Stimulated activated naive CD4-positive, alpha-beta T cell treated with Interleukin-2 at 50 U/mL for 16 hours (primary cell): ENCODE measurements around the gene TRPM3.

Experiments used
- DNase-seq: peaks from one replicate; lab custom pipeline; 2025; lab: John Stamatoyannopoulos, UW

The TRPM3 gene

DNA sequence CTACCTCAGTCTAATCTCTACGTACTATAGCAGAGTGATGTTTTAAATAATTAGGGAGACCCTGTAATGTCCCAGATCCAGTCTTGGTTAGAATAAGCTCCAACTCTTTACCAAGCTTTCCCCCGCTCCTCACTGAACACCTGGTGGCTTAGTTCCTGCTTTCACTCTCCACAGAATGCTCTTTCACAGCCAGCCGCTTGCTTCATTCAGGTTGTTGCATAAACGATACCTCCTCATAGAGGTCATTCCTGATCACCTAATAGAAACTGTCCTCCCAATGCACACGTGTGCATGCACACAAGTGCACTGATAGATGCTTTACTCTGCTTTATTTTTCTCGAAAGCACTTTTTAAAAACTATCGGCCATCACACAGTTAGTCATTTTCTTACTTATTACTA, 298.1 kb downstream of the TRPM3 start:
- no peak for DNase-seq

DNA sequence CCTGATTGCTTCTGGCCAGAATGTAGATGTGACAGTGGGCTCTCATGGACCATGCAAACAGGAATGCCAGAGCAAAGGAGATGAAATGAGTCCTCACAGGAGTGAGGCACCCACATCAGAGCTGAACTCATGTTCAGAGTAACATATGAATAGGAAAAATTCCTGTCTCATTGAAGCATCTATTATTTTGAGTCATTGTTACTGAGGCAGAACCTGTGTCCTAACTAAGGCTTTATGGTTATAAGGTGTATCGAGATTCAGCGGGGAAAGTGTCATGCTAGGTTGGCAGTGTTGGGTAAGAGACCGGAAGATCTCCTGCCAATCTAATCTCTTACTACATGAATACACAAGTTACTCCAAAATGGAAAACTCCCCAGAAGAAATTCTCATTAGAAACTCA, 304.1 kb downstream of the TRPM3 start:
- DNase-seq, result no peak

- no peak for DNase-seq
These were observed 304.5 kb downstream of the TRPM3 start for GRCh38 chr9:70816891-70817290.

DNA sequence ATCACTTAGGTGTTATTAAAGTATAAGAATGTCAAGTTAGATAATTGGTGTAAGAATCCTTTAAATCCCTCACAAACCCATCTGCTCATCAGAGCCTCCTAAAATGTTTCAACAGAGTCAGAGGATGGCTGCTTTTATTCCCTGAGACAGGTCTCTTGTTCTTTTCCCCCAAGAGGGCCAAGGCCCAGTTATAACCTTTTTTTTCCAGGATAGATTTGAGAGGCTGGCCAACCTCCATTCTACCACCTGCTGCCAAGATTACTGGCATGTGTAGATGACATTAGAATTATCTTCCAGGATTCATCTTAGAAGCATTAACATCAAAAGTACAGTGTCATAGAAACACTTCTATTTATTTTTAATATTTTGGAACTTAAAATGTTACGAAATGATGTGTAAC, 305.1 kb downstream of the TRPM3 start:
- no peak for DNase-seq

- DNase-seq, result no peak
These were observed 306.8 kb downstream of the TRPM3 start for GRCh38 chr9:70814597-70814996.

DNA sequence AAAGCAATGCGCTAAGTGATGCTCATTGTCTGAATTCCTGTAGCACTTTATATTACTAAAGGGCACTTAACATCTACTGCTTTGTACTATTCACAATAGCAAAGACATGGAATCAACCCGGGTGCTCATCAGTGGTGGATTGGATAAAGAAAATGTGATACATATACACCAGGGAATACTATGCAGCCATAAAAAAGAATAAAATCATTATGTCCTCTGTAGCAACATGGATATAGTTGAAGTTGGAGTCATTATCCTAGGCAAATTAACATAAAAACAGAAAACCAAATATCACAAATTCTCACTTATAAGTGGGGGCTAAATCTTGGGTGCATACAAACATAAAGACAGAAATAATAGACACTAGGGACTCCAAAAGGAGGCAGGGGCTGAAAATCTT, 308.3 kb downstream of the TRPM3 start:
- no peak for DNase-seq

DNA sequence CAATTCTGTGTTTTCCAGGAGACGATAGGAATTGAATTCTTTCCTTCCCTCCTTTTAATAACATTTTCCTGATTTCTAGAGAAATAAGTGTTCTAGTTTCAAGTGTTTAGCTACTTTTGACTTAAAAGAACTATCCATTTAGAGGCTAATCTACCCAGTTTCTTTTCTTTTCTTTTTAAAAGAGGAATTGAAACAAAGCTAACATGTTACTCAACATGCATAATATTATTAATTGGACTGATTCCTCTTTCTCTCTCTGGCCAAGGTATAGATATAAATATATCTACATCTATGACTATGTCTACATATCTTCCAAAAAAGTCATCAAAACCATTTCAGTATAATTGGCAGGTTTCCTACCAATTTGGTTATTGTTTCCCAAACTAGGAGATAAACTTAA, 309.8 kb downstream of the TRPM3 start:
- no peak for DNase-seq

GRCh38 chr9:70806875-70807274, 314.5 kb downstream of the TRPM3 start:
- no peak for DNase-seq

DNA sequence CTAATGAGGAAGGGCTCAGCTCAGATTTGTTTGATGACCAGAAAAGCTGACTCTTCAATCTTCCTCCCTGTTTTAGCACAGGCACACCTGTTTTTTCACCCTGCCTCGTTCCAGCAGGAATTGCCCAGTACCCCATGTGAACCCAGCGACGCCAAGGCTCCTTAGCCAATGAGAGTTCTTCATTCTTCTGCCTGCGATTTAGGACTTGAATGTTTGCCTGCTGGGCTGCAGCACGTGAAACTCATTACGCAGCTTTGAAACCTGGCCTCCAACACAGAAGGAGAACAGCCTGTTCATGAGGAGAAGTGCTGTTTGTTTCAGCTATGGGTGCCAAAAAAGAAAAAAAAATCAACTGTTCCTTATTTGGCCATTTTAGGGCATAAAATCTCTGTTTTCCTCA, 315.5 kb downstream of the TRPM3 start:
- no peak for DNase-seq

DNA sequence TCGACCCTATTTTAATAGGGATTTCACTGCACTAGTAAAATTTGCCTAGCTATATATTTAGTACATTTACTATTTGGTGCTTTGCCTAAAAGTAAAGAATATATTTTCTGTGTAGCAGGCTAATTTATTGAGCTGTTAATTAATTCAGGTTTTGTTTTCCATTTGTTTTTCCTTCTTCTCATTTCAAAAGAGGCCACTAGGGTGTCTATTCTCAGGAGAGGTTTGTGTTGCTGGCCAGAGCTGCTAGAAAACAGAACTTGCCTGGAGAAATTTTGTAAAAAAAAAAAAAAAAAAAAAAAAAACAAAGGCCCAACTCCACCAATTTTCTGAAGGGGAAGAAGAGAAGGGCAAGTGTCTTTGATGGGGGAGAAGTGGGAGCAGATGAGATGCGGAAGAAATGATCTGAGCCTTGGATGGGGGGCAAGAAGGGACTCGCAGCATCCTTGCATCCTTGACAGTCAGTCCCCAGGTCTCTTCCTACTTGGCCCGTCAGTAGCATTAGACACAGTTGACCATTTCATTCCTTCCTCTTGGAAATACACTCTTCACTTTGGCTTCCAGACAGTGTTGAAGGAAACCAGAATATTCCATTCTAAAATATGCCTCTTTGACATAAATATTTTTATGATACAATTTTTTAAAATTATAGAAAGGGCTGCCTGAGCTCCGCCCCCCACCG, 318.5 kb downstream of the TRPM3 start:
- no peak for DNase-seq

DNA sequence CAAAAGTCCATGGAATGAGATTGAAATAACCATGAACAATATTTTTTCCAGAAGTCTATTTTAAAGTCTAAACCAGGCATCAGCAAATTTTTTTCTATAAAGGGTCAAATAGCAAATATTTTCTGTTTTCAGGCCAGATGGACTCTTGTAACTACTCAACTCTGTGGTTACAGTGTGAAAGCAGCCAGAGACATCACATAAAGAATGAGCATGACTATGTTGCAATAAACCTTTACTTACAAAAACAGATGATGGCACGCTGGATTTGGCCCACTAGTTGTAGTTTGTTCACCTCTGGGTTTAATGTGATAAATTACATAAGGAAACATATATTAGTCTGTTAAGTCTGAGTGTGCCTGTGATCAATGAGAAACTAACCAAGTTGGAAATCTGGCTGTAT, 319.2 kb downstream of the TRPM3 start:
- DNase-seq, result no peak

DNA sequence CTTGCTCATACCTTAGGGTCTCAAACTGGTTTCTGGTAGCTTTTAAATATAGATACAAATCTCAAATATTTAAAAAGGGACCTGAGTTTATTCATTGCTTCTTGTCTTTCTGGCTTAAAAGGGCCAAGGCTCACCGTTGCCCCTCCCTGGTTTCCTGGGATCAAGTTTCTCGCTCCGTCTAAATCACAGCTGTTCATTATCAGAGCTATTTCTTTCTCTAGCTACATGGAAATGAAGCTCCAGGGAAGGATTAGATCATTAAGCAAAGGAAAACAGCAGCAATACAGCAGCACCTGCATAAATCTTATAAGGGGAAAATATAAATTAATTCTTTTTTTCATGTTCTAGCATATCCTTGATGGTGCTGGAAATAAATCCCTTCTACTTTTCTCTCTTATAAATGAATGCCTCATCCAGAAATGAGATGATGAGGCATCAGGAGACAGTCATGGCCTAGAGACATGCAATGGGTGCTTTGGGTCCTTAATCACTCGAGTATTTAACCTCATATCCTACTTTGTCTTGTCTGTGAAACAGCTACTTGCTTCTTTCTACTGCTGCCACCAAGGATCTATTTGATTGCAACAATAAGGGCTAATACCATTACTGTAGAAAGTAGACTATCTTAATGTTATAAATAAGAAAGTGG, 320.1 kb downstream of the TRPM3 start:
- no peak for DNase-seq

GRCh38 chr9:70798018-70798417, 323.4 kb downstream of the TRPM3 start:
- no peak for DNase-seq

- DNase-seq, result no peak
These were observed 325.6 kb downstream of the TRPM3 start for GRCh38 chr9:70795841-70796240.

DNA sequence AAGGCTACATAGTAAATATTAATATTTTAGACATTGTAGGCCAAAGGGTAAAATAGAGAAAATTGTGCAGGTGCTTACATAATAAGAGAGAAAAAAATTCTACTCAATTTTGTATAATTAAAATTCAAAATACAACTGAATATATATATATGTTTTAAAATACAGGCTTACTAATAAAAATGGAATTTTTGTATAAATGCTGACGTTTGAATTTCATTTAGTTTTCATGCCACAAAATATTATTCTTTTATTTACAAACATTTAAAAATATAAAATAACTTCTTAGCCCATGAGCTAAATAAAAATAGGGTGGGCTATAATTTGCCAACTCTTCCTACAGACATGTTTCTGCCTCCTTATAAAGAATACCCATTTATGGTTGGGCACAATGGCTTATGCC, 328.6 kb downstream of the TRPM3 start:
- no peak for DNase-seq

- no peak for DNase-seq
These were observed 329.5 kb downstream of the TRPM3 start for GRCh38 chr9:70791936-70792335.

DNA sequence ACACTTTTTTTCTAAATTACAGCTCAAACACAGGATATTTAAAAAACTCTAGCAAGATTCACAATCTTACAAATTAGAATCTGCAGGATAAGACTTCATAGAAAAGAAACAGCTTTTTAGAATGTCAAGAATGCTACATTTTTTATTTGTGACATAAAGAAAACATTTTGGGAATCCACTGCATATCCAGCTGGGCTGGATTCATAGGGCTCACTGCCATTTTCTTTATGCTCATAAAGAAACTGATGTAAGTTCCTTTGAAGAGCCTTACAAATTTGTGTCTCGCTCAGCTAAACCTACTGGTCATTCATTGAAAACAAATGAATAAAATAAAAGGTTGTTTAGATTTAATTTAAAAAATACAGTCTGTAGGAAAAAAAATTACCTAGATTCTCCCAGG, 332.3 kb downstream of the TRPM3 start:
- DNase-seq, result no peak

GRCh38 chr9:70784456-70784855, 337.0 kb downstream of the TRPM3 start:
- DNase-seq, result no peak

- no peak for DNase-seq
These were observed 342.9 kb downstream of the TRPM3 start for GRCh38 chr9:70778568-70778967.

- DNase-seq, result no peak
These were observed 347.8 kb downstream of the TRPM3 start for GRCh38 chr9:70773579-70773978.

DNA sequence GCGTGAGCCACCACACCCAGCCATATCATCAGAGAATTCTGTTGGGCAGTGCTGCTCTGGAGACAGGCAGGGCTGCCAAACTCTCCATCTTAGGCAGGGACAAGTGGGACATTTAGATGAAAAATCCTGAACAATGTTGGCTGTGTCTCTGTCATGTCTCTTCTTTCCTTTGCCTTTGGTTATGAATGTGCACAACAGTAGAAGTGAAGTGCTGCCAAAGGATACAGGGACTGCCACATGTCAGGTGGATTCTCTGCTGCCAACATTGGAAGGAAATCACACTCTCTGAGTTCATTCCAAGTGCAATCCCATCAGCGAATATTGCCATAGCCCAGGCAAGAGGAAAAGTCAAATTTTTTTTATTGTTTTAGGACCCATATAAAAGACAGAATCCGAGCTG, 348.8 kb downstream of the TRPM3 start:
- no peak for DNase-seq

DNA sequence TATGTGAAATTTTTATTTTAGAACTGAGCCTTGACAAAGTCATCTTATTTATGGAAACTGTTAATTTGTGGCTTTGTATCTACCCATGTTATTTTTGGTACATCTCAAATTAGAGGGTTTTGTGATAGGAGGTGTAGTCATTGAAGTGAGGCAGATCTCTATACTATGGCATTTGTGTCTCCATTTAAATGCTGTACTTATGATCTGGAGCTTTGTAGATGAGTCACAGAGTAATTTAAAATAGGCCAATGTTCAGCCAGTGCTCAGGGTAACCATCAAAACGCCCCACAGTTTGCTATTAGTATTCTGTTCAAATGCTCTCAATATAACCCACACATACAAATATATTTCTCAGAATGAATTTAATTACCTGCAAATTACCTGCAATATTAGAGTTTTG, 355.5 kb downstream of the TRPM3 start:
- no peak for DNase-seq

- DNase-seq, result no peak
These were observed 360.2 kb downstream of the TRPM3 start for GRCh38 chr9:70761139-70761670.

- no peak for DNase-seq
These were observed 361.2 kb downstream of the TRPM3 start for GRCh38 chr9:70760228-70760627.
